Erythroblast (primary cell): ENCODE data around the gene RFC5.
"Not testable (repeated sequence)": the region's sequence is repeated elsewhere in the genome, so short reads cannot be mapped to it uniquely, and the experiment has no call there.

ENCODE experiments used
- DNase-seq, 2 experiments: peaks; one replicate each; lab custom pipeline; 2025; lab: John Stamatoyannopoulos, UW
- GATA1 ChIP-seq: IDR thresholded peaks from 2 replicates; pipeline ENCODE4 v1.6.1; 2011; ENCODE audit warnings: low read depth, mild to moderate bottlenecking, control low read depth, low read length, moderate library complexity
- POLR2A ChIP-seq: IDR thresholded peaks from 2 replicates; pipeline ENCODE4 v1.6.1; 2011; ENCODE audit warnings: mild to moderate bottlenecking, low read length

The RFC5 gene

GRCh38 chr12:117994551-117995438, 21.7 kb upstream of the RFC5 start:
- TF ChIP-seq GATA1 (no peak), POLR2A (no peak)
- DNase-seq = no peak

GRCh38 chr12:117998719-117999118, 17.8 kb upstream of the RFC5 start:
- TF ChIP-seq POLR2A = no peak
- no peak for TF ChIP-seq GATA1
- DNase-seq = no peak

- DNase-seq = not testable (repeated sequence)
Observed at GRCh38 chr12:117999806-118000205, 16.7 kb upstream of the RFC5 start.

- no peak for TF ChIP-seq GATA1
- no peak for TF ChIP-seq POLR2A
- no peak for DNase-seq
Observed at GRCh38 chr12:118010903-118011302, 5.6 kb upstream of the RFC5 start.

- DNase-seq = no peak
- no peak for TF ChIP-seq POLR2A
Observed at GRCh38 chr12:118011377-118011776, 5.1 kb upstream of the RFC5 start.

GRCh38 chr12:118011961-118012360, 4.5 kb upstream of the RFC5 start:
- DNase-seq = no peak

GRCh38 chr12:118013283-118013682, 3.2 kb upstream of the RFC5 start:
- no peak for TF ChIP-seq POLR2A
- no peak for TF ChIP-seq GATA1
- DNase-seq = no peak

More at GRCh38 chr12:118011961-118012360, 4.5 kb upstream of the RFC5 start:
- TF ChIP-seq GATA1 (no peak), POLR2A (no peak)

GRCh38 chr12:118015306-118015705, 1.2 kb upstream of the RFC5 start:
- TF ChIP-seq GATA1 (no peak), POLR2A (no peak)

GRCh38 chr12:118015944-118016343, 559 bp upstream of the RFC5 start:
- TF ChIP-seq POLR2A (no peak), GATA1 (no peak)
- no peak for DNase-seq

More at GRCh38 chr12:118015306-118015705, 1.2 kb upstream of the RFC5 start:
- no peak for DNase-seq

- no peak for DNase-seq
Observed at GRCh38 chr12:118017926-118018325, 1.4 kb downstream of the RFC5 start.

GRCh38 chr12:118020036-118020435, 3.5 kb downstream of the RFC5 start:
- no peak for DNase-seq
- no peak for TF ChIP-seq GATA1
- no peak for TF ChIP-seq POLR2A

More at GRCh38 chr12:118017926-118018325, 1.4 kb downstream of the RFC5 start:
- TF ChIP-seq POLR2A (no peak), GATA1 (no peak)

- peak in 1 of 2 experiments; percentile 25 for DNase-seq
Observed at GRCh38 chr12:118022097-118022727, 5.7 kb downstream of the RFC5 start.

GRCh38 chr12:118022728-118023109, 6.2 kb downstream of the RFC5 start:
- no peak for DNase-seq
- TF ChIP-seq POLR2A (no peak), GATA1 (no peak)

GRCh38 chr12:118023301-118023860, 6.9 kb downstream of the RFC5 start:
- DNase-seq = no peak
- TF ChIP-seq POLR2A (no peak), GATA1 (no peak)
